ENCODE data around the gene KIAA1671.

KIAA1671 gene

GRCh38 chr22:24962835-24963234 is 10.3 kb downstream of the KIAA1671 start:
- FAIRE-seq (no peak), DNase-seq (ENCODE audit: insufficient read length, low spot score) (no peak)
- TF ChIP-seq CTCF (IDR thresholded peaks at IDR 0.05; ENCODE audit: insufficient read depth, missing control alignments) = no peak

GRCh38 chr22:24964441-24964840 is 11.9 kb downstream of the KIAA1671 start:
- no peak for FAIRE-seq
- TF ChIP-seq CTCF (IDR thresholded peaks at IDR 0.05; ENCODE audit: insufficient read depth, missing control alignments) = no peak

GRCh38 chr22:24965822-24966626 is 13.5 kb downstream of the KIAA1671 start:
- DNase-seq (ENCODE audit: insufficient read length, low spot score) = no peak
- TF ChIP-seq CTCF (IDR thresholded peaks at IDR 0.05; ENCODE audit: insufficient read depth, missing control alignments) = no peak
- no peak for FAIRE-seq

More at GRCh38 chr22:24964441-24964840, 11.9 kb downstream of the KIAA1671 start:
- DNase-seq (ENCODE audit: insufficient read length, low spot score) = no peak

- no peak for TF ChIP-seq CTCF (IDR thresholded peaks at IDR 0.05; ENCODE audit: insufficient read depth, missing control alignments)
- FAIRE-seq = no peak
These were observed 15.6 kb downstream of the KIAA1671 start for GRCh38 chr22:24968066-24968561.

GRCh38 chr22:24969560-24970301 is 17.2 kb downstream of the KIAA1671 start:
- TF ChIP-seq CTCF (IDR thresholded peaks at IDR 0.05; ENCODE audit: insufficient read depth, missing control alignments) = no peak
- DNase-seq (ENCODE audit: insufficient read length, low spot score) (no peak), FAIRE-seq (no peak)

More at GRCh38 chr22:24968066-24968561, 15.6 kb downstream of the KIAA1671 start:
- no peak for DNase-seq (ENCODE audit: insufficient read length, low spot score)

- no peak for TF ChIP-seq CTCF (IDR thresholded peaks at IDR 0.05; ENCODE audit: insufficient read depth, missing control alignments)
- FAIRE-seq (no peak), DNase-seq (ENCODE audit: insufficient read length, low spot score) (no peak)
These were observed 19.9 kb downstream of the KIAA1671 start for GRCh38 chr22:24972369-24972768.
